GM23338 (cell line): Measurements from ENCODE around the gene FHIT. TPM values are rescaled to one million over a fixed set of nuclear protein-coding genes. Genes with fewer than 3 reads are reported as not detected.
"Not testable (repeated sequence)": the region's sequence is repeated elsewhere in the genome, so short reads cannot be mapped to it uniquely, and the experiment has no call there.

Source experiments
- ATAC-seq: fragments of 200-7000 bp; cut with Tn5 transposase; 3 replicates; pipeline ENCODE4 v1.9.1; 2020
- DNase-seq: peaks from one replicate; pipeline ENCODE4 v3.0.0-alpha.2; 2015; ENCODE audit warnings: low spot score
- H2AFZ ChIP-seq: fragments of 200-600 bp; sonication (generic); 2 replicates; pipeline ENCODE4 v1.8.0; 2016; ENCODE audit warnings: antibody characterized with exemption, mild to moderate bottlenecking, moderate library complexity
- H3F3A ChIP-seq: fragments of 200-600 bp; sonication (generic); replicated peaks from 2 replicates; pipeline ENCODE4 v1.8.0; 2017; ENCODE audit warnings: antibody characterized with exemption, mixed run types, low read depth
- H3K27ac ChIP-seq: fragments of 200-600 bp; sonication (generic); 2 replicates; pipeline ENCODE4 v1.6.1; 2016; ENCODE audit warnings: low read depth
- H3K27me3 ChIP-seq: fragments of 200-600 bp; sonication (generic); 2 replicates; pipeline ENCODE4 v1.8.0; 2016; ENCODE audit warnings: mild to moderate bottlenecking, mixed run types, moderate library complexity; ENCODE audit not compliant: insufficient read depth
- H3K36me3 ChIP-seq: fragments of 200-600 bp; sonication (generic); 2 replicates; pipeline ENCODE4 v1.8.0; 2016; ENCODE audit warnings: mild to moderate bottlenecking; ENCODE audit not compliant: insufficient read depth
- H3K4me1 ChIP-seq: fragments of 200-600 bp; sonication (generic); 2 replicates; pipeline ENCODE4 v1.8.0; 2016; ENCODE audit warnings: mild to moderate bottlenecking, moderate library complexity; ENCODE audit not compliant: insufficient read depth
- H3K4me2 ChIP-seq: fragments of 200-600 bp; sonication (generic); 2 replicates; pipeline ENCODE4 v1.7.1; 2017; ENCODE audit warnings: mixed run types
- H3K4me3 ChIP-seq: fragments of 200-600 bp; sonication (generic); 2 replicates; pipeline ENCODE4 v1.6.1; 2016; ENCODE audit warnings: mixed run types
- H3K79me2 ChIP-seq: fragments of 200-600 bp; sonication (generic); replicated peaks from 2 replicates; pipeline ENCODE4 v1.8.0; 2017; ENCODE audit warnings: mild to moderate bottlenecking; ENCODE audit not compliant: insufficient read depth
- H3K9me2 ChIP-seq: fragments of 200-600 bp; sonication (generic); 2 replicates; pipeline ENCODE4 v1.8.0; 2017; ENCODE audit not compliant: insufficient read depth
- H4K20me1 ChIP-seq: fragments of 200-600 bp; sonication (generic); replicated peaks from 2 replicates; pipeline ENCODE4 v1.8.0; 2017; ENCODE audit warnings: mild to moderate bottlenecking; ENCODE audit not compliant: insufficient read depth
- H3K27ac Mint-ChIP-seq: 2 replicates; pipeline ENCODE4 v1.8.0; 2020; ENCODE audit warnings: inconsistent platforms, mild to moderate bottlenecking, moderate library complexity, mixed read lengths
- H3K27me3 Mint-ChIP-seq: 3 replicates; pipeline ENCODE4 v1.8.0; 2022; ENCODE audit warnings: low read depth, mild to moderate bottlenecking, moderate library complexity, mixed read lengths, inconsistent platforms; ENCODE audit not compliant: insufficient read depth, poor library complexity
- H3K36me3 Mint-ChIP-seq: 3 replicates; pipeline ENCODE4 v1.8.0; 2021; ENCODE audit warnings: low read depth, mild to moderate bottlenecking, inconsistent platforms, moderate library complexity, mixed read lengths
- H3K4me1 Mint-ChIP-seq: 3 replicates; pipeline ENCODE4 v1.8.0; 2020; ENCODE audit warnings: mild to moderate bottlenecking, inconsistent platforms, mixed read lengths
- H3K4me3 Mint-ChIP-seq: 3 replicates; pipeline ENCODE4 v1.8.0; 2021; ENCODE audit warnings: moderate library complexity, mild to moderate bottlenecking, inconsistent platforms, mixed read lengths
- H3K9me3 Mint-ChIP-seq: 3 replicates; pipeline ENCODE4 v1.8.0; 2020; ENCODE audit warnings: moderate library complexity, mild to moderate bottlenecking, inconsistent platforms, mixed read lengths
- CREB1 ChIP-seq: fragments of 250-450 bp; sonication (Bioruptor Pico); IDR thresholded peaks from 2 replicates; pipeline ENCODE4 v1.5.0; 2020; ENCODE audit warnings: low read depth, mild to moderate bottlenecking, moderate library complexity
- EZH2 ChIP-seq: fragments of 200-600 bp; sonication (generic); IDR thresholded peaks from one replicate; pipeline ENCODE4 v1.8.0; 2017; ENCODE audit warnings: antibody characterized with exemption, mild to moderate bottlenecking, low read depth; ENCODE audit not compliant: unreplicated experiment
- EZH2phosphoT487 ChIP-seq: fragments of 200-600 bp; sonication (generic); IDR thresholded peaks from one replicate; pipeline ENCODE4 v1.8.1; 2018; ENCODE audit warnings: antibody characterized with exemption; ENCODE audit not compliant: unreplicated experiment
- JUNB ChIP-seq: IDR thresholded peaks from one replicate; pipeline ENCODE4 v1.6.1; 2016; ENCODE audit warnings: antibody characterized with exemption; ENCODE audit not compliant: unreplicated experiment
- NANOG ChIP-seq: IDR thresholded peaks from 2 replicates; pipeline ENCODE4 v1.6.1; 2016; ENCODE audit warnings: antibody characterized with exemption, borderline replicate concordance
- POLR2AphosphoS5 ChIP-seq: IDR thresholded peaks from 2 replicates; pipeline ENCODE4 v1.6.1; 2016; ENCODE audit warnings: antibody characterized with exemption, low read depth
- ZNF114 ChIP-seq: fragments of 250-450 bp; sonication (Bioruptor Pico); IDR thresholded peaks from 2 replicates; pipeline ENCODE4 v1.5.0; 2020; ENCODE audit warnings: mild to moderate bottlenecking, moderate library complexity
- ZNF331 ChIP-seq: fragments of 250-450 bp; sonication (Bioruptor Pico); IDR thresholded peaks from 2 replicates; pipeline ENCODE4 v1.5.0; 2020; ENCODE audit warnings: low read depth, mild to moderate bottlenecking, moderate library complexity
- polyA plus RNA-seq: library from polyadenylated mRNA; unstranded; fragments of >200 nt; fragmentation: Nextera tagmentation; extraction: Ambion mirVana; gene quantifications from 2 replicates; pipeline ENCODE4 v1.2.1, GENCODE V29; 2016
- total RNA-seq: library from RNA; depleted of rRNA; stranded (reverse); fragments of >200 nt; shearing (Covaris generic); gene quantifications from 2 replicates; pipeline ENCODE4 v1.2.3, GENCODE V29; 2014
- TF ChIP-seq, protein P1 (sequence below), 2 experiments: fragments of 200-600 bp in 1 of 2; sonication (generic) in 1 of 2; conservative IDR thresholded peaks; 2 replicates each; pipeline versions ENCODE4 v1.5.1 to v1.6.1; 2016 to 2017; ENCODE audit warnings: antibody characterized with exemption in 2 of 2, low read depth in 2 of 2, mild to moderate bottlenecking in 2 of 2, moderate library complexity in 1 of 2
- TF ChIP-seq, protein P2 (sequence below): IDR thresholded peaks from 2 replicates; pipeline ENCODE4 v1.6.1; 2016; ENCODE audit warnings: antibody characterized with exemption

FHIT gene
- total and polyA plus RNA-seq, 2 experiments from 2014 or later = 3.0 to 8.3 TPM

DNA sequence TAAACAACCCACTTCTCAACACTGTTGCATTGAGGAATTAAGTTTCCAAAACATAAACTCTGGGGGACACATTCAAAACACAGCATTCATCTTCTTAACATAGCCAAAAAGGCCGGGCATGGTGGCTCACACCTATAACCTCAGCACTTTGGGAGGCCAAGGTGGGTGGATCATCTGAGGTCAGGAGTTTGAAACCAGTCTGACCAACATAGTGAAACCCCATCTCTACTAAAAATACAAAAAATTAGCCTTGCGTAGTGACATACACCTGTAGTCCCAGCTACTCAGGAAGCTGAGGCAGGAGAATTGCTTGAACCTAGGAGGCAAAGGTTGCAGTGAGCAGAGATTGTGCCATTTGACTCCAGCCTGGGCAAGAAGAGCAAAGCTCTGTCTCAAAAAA, 185.0 kb downstream of the FHIT start:
- H3K4me3 Mint-ChIP-seq, H3K9me3 Mint-ChIP-seq, H3K27ac ChIP-seq, H3K27me3 ChIP-seq, H4K20me1 ChIP-seq, H3F3A ChIP-seq, ATAC-seq, H3K27ac Mint-ChIP-seq, H3K27me3 Mint-ChIP-seq, H3K4me3 ChIP-seq, H3K4me1 Mint-ChIP-seq, H3K36me3 ChIP-seq, H3K4me1 ChIP-seq, H3K4me2 ChIP-seq, H3K79me2 ChIP-seq, DNase-seq, H2AFZ ChIP-seq, H3K36me3 Mint-ChIP-seq: not testable (repeated sequence)
- peaks cover 20% of the 10 kb centered on the region for H3K9me2 ChIP-seq

DNA sequence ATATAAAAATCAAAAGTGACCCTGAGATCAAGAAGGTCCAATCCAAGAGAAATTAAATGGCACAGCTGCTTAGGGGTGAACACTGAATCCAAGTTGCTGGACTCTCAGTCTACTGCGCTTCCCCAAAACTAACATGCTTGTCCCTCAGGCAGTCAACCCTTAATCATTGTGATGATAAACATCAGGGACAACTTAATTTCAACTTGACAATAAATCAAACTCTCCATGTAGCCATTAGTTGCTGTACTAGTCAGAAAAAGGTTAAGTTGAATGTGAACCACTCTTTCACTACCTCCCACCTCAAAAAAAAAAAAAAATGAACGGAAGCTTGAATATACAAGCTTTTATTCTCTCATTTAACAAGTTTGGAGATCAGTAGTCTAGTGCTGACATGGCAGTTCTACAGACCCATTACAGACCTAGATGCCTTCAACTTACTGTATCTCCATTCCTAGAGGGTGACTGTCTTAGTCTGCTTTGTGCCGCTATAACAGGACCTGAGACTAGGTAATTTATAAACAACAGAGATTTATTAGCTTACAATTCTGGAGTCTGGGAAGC, 185.7 kb downstream of the FHIT start:
- Histone ChIP-seq H3K36me3 (no peaks in the 10 kb centered on the region), H3K4me1 (no peaks in the 10 kb centered on the region), H3K27me3 (no peaks in the 10 kb centered on the region), H3K79me2 (no peaks in the 10 kb centered on the region), H3K9me2 (peaks cover 20% of the 10 kb centered on the region), H3F3A (no peaks in the 10 kb centered on the region), H3K4me3 (no peak overlapping the region), H4K20me1 (no peaks in the 10 kb centered on the region), H3K27ac (no peak overlapping the region), H3K4me2 (no peak overlapping the region), H2AFZ (no peak overlapping the region)
- Mint-ChIP-seq H3K4me3 (no peak overlapping the region), H3K27me3 (no peaks in the 10 kb centered on the region), H3K9me3 (no peaks in the 10 kb centered on the region), H3K36me3 (0 out of 3 replicates have a peak, but pooled peaks cover 4% of the 10 kb centered on the region), H3K4me1 (no peaks in the 10 kb centered on the region; the same call in 2 of the 3 replicates), H3K27ac (no peak overlapping the region)
- no peak for DNase-seq
- TF ChIP-seq EZH2 = no peak
- no peak for TF ChIP-seq CREB1
- no peak for TF ChIP-seq ZNF331 (CRISPR knock-in tag)
- no peak for TF ChIP-seq JUNB
- TF ChIP-seq, protein P1, sequence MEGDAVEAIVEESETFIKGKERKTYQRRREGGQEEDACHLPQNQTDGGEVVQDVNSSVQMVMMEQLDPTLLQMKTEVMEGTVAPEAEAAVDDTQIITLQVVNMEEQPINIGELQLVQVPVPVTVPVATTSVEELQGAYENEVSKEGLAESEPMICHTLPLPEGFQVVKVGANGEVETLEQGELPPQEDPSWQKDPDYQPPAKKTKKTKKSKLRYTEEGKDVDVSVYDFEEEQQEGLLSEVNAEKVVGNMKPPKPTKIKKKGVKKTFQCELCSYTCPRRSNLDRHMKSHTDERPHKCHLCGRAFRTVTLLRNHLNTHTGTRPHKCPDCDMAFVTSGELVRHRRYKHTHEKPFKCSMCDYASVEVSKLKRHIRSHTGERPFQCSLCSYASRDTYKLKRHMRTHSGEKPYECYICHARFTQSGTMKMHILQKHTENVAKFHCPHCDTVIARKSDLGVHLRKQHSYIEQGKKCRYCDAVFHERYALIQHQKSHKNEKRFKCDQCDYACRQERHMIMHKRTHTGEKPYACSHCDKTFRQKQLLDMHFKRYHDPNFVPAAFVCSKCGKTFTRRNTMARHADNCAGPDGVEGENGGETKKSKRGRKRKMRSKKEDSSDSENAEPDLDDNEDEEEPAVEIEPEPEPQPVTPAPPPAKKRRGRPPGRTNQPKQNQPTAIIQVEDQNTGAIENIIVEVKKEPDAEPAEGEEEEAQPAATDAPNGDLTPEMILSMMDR (conservative IDR thresholded peaks at IDR 0.05; ENCODE audit: low read depth in 2 of 2) = no peak
- no peak for TF ChIP-seq ZNF114 (CRISPR knock-in tag)
- TF ChIP-seq, protein P2, sequence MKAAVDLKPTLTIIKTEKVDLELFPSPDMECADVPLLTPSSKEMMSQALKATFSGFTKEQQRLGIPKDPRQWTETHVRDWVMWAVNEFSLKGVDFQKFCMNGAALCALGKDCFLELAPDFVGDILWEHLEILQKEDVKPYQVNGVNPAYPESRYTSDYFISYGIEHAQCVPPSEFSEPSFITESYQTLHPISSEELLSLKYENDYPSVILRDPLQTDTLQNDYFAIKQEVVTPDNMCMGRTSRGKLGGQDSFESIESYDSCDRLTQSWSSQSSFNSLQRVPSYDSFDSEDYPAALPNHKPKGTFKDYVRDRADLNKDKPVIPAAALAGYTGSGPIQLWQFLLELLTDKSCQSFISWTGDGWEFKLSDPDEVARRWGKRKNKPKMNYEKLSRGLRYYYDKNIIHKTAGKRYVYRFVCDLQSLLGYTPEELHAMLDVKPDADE = no peak
- TF ChIP-seq NANOG = no peak
- no peak for TF ChIP-seq EZH2phosphoT487
- no peak for TF ChIP-seq POLR2AphosphoS5
- no peak for ATAC-seq
